GM12878 (cell line): ENCODE data around the gene CFAP45. TPM values are rescaled to one million over a fixed set of nuclear protein-coding genes. Genes with fewer than 3 reads are reported as not detected.

Experiments used
- ATAC-seq: fragments of 200-7000 bp; cut with Tn5 transposase; 3 replicates; pipeline ENCODE4 v1.9.1; 2020; ENCODE audit warnings: mild to moderate bottlenecking, moderate library complexity
- BruUV-seq: library from RNA; stranded (reverse); fragments of 400-500 nt; replicated peaks from 2 replicates; lab custom pipeline; 2021; lab: Mats Ljungman, UMichigan
- CTCF ChIA-PET: fragments of 300-600 bp; sonication (Branson Sonifier 250); formaldehyde crosslinking; extraction: SDS; loops from one replicate; lab custom pipeline; 2021; ENCODE audit warnings: inconsistent platforms; lab: Yijun Ruan, JAX
- POLR2A ChIA-PET: fragments of 350-600 bp; formaldehyde crosslinking; extraction: SDS; loops from one replicate; lab custom pipeline; 2021; ENCODE audit warnings: inconsistent platforms; lab: Charles Lee
- RAD21 ChIA-PET: fragments of 300-600 bp; sonication (Branson Sonifier 250); formaldehyde crosslinking; loops from one replicate; lab custom pipeline; 2023; ENCODE audit warnings: antibody characterized with exemption; ENCODE audit not compliant: unreplicated experiment; lab: Charles Lee
- SMC1A ChIA-PET: fragments of 300-600 bp; sonication (Branson Sonifier 250); formaldehyde crosslinking; loops from one replicate; lab custom pipeline; 2023; ENCODE audit not compliant: unreplicated experiment, uncharacterized antibody; lab: Charles Lee
- DNase-seq: peaks from one replicate; pipeline ENCODE4 v3.0.0-alpha.2; 2011; ENCODE audit warnings: low read depth, low spot score
- FAIRE-seq: peaks from 3 replicates; lab custom pipeline; 2011; peaks lifted over from hg19 to GRCh38; lab: Jason Lieb, UNC
- H2AFZ ChIP-seq: 2 replicates; pipeline ENCODE4 v1.6.0; 2011; ENCODE audit warnings: low read depth, low read length, control low read depth; ENCODE audit not compliant: control insufficient read depth
- H3K27ac ChIP-seq: 2 replicates; pipeline ENCODE4 v1.5.1; 2011; ENCODE audit warnings: control low read depth; ENCODE audit not compliant: control insufficient read depth, insufficient read depth
- H3K27me3 ChIP-seq, 2 experiments: replicated peaks in 1 of 2; 2 replicates each; pipeline versions ENCODE4 v1.6.0 to v1.6.1; 2011; ENCODE audit warnings: low read length in 1 of 2; ENCODE audit not compliant: control insufficient read depth in 2 of 2, insufficient read depth in 2 of 2
- H3K36me3 ChIP-seq, 2 experiments: 2 replicates each; pipeline ENCODE4 v1.5.1; 2011; ENCODE audit warnings: low read length in 1 of 2; ENCODE audit not compliant: control insufficient read depth in 2 of 2, insufficient read depth in 2 of 2
- H3K4me1 ChIP-seq: 2 replicates; pipeline ENCODE4 v1.6.1; 2011; ENCODE audit warnings: mild to moderate bottlenecking, low read length, moderate library complexity, mixed read lengths; ENCODE audit not compliant: control insufficient read depth, insufficient read depth
- H3K4me2 ChIP-seq: 2 replicates; pipeline ENCODE4 v1.6.0; 2011; ENCODE audit warnings: control low read depth; ENCODE audit not compliant: control insufficient read depth, insufficient read depth
- H3K4me3 ChIP-seq: fragments of 200-600 bp; sonication (generic); 2 replicates; pipeline ENCODE4 v1.5.1; 2016
- H3K79me2 ChIP-seq: 2 replicates; pipeline ENCODE4 v1.6.0; 2011; ENCODE audit warnings: low read length; ENCODE audit not compliant: control insufficient read depth, insufficient read depth
- H3K9ac ChIP-seq: 2 replicates; pipeline ENCODE4 v1.8.0; 2011; ENCODE audit warnings: low read length, control low read depth, mixed read lengths; ENCODE audit not compliant: control insufficient read depth, insufficient read depth
- H3K9me3 ChIP-seq: replicated peaks from 3 replicates; pipeline ENCODE4 v1.5.1; 2011; ENCODE audit warnings: mild to moderate bottlenecking, low read length; ENCODE audit not compliant: control insufficient read depth, insufficient read depth
- H4K20me1 ChIP-seq: 2 replicates; pipeline ENCODE4 v1.6.0; 2011; ENCODE audit not compliant: control insufficient read depth, insufficient read depth
- BHLHE40 ChIP-seq, 2 experiments: fragments of 450-650 bp in 1 of 2; IDR thresholded peaks; 2 replicates each; pipeline ENCODE4 v1.6.1; 2011 to 2017; ENCODE audit warnings: low read depth in 2 of 2, borderline replicate concordance in 1 of 2, improper control_type of control experiment in 1 of 2, low read length in 1 of 2, mild to moderate bottlenecking in 1 of 2
- CHD2 ChIP-seq: IDR thresholded peaks from 2 replicates; pipeline ENCODE4 v1.6.1; 2011; ENCODE audit warnings: low read depth, low read length, improper control_type of control experiment, borderline replicate concordance
- FOXM1 ChIP-seq: IDR thresholded peaks from 2 replicates; pipeline ENCODE4 v1.6.1; 2012; ENCODE audit warnings: low read depth, mild to moderate bottlenecking, inconsistent platforms, low read length, moderate library complexity
- GABPA ChIP-seq: IDR thresholded peaks from 2 replicates; pipeline ENCODE4 v1.6.1; 2014; ENCODE audit warnings: antibody characterized with exemption, low read depth, mild to moderate bottlenecking, inconsistent platforms
- IKZF1 ChIP-seq: fragments of 450-650 bp; conservative IDR thresholded peaks from 2 replicates; pipeline ENCODE4 v1.6.1; 2017; ENCODE audit warnings: antibody characterized with exemption, mild to moderate bottlenecking
- IRF4 ChIP-seq: IDR thresholded peaks from 2 replicates; pipeline ENCODE4 v1.6.1; 2011; ENCODE audit warnings: low read depth, low read length
- MEF2A ChIP-seq: IDR thresholded peaks from 2 replicates; pipeline ENCODE4 v1.6.1; 2011; ENCODE audit warnings: low read depth, mild to moderate bottlenecking, low read length, moderate library complexity; ENCODE audit not compliant: insufficient read depth
- USF2 ChIP-seq: IDR thresholded peaks from 2 replicates; pipeline ENCODE4 v1.6.1; 2011; ENCODE audit warnings: low read depth, low read length, improper control_type of control experiment, borderline replicate concordance
- YBX1 ChIP-seq: fragments of 450-650 bp; IDR thresholded peaks from 2 replicates; pipeline ENCODE4 v1.6.1; 2016; ENCODE audit warnings: antibody characterized with exemption
- YY1 ChIP-seq: IDR thresholded peaks from 2 replicates; pipeline ENCODE4 v1.6.1; 2011; ENCODE audit warnings: low read depth, mild to moderate bottlenecking, low read length
- ZNF217 ChIP-seq: fragments of 450-650 bp; IDR thresholded peaks from 2 replicates; pipeline ENCODE4 v1.6.1; 2017; ENCODE audit warnings: antibody characterized with exemption, mild to moderate bottlenecking
- WGBS: methylation state at CpG from one replicate; pipeline ENCODE4 v1.1.6; 2016; ENCODE audit warnings: low lambda C conversion rate; ENCODE audit not compliant: insufficient replicate concordance, insufficient coverage; ENCODE audit errors: missing lambda C conversion rate; 5-methylcytosine and 5-hydroxymethylcytosine counted together
- in situ Hi-C: fragments of 300-500 bp; cut with MboI; formaldehyde crosslinking; loops from 9 replicates; pipeline ENCODE4 v1.14.3; 2018; ENCODE audit warnings: mixed read lengths
- intact Hi-C: fragments of 100-400 bp; cut with micrococcal nuclease; formaldehyde crosslinking; loops from one replicate; pipeline ENCODE4 v1.14.2; 2022; ENCODE audit not compliant: unreplicated experiment
- polyA plus RNA-seq, 11 experiments: library from polyadenylated mRNA; depleted of rRNA in 4 of 11; unstranded in 6 of 11; stranded (reverse) in 5 of 11; fragments of >200 nt; fragmentation: Nextera tagmentation in 4 of 11; fragmentation: Illumina TruSeq in 1 of 11; extraction: Ambion mirVana in 4 of 11; extraction: Trizol in 1 of 11; gene quantifications; 1 replicate in 1 of 11; 2 replicates in 10 of 11; pipeline versions ENCODE4 v1.2.1 to v1.2.3, GENCODE V29; 2011 to 2016; ENCODE audit warnings: inconsistent platforms in 2 of 11, missing spikeins in 2 of 11, low read depth in 1 of 11
- total RNA-seq, 4 experiments: library from RNA; depleted of rRNA in 3 of 4; stranded (reverse); fragments of >200 nt in 3 of 4; fragmentation: Illumina TruSeq in 1 of 4; extraction: Trizol in 1 of 4; gene quantifications; 2 replicates each; pipeline versions ENCODE4 v1.2.1 to v1.2.3, GENCODE V29; 2013 to 2021

Gene CFAP45
- total and polyA plus RNA-seq, 10 of the 15 experiments (the other 5 are each of a cell fraction or from before 2014, with no cell fraction given) = 0.43 to 0.91 (median 0.67) TPM

- Histone ChIP-seq H4K20me1 (no peaks in the 10 kb centered on the region), H3K27ac (no peak overlapping the region), H3K4me2 (no peak overlapping the region), H3K27me3 (peaks cover 1 to 7% of the 10 kb centered on the region in 2 experiments), H3K4me1 (no peaks in the 10 kb centered on the region), H3K79me2 (no peaks in the 10 kb centered on the region), H3K9ac (no peak overlapping the region), H2AFZ (no peak overlapping the region), H3K9me3 (no peaks in the 10 kb centered on the region), H3K4me3 (no peak overlapping the region), H3K36me3 (no peaks in the 10 kb centered on the region)
- ATAC-seq (no peak), FAIRE-seq (no peak), DNase-seq (no peak)
- in situ Hi-C loops = no loop called here
- intact Hi-C loops = no loop called here
- POLR2A ChIA-PET = no interaction called here
- no peak for TF ChIP-seq USF2
- TF ChIP-seq ZNF217 = no peak
- no peak for TF ChIP-seq BHLHE40 (IDR thresholded peaks at IDR 0.05; ENCODE audit: borderline replicate concordance in 1 of 2, low read depth in 2 of 2, low read length in 1 of 2)
- TF ChIP-seq MEF2A = no peak
- TF ChIP-seq CHD2 = no peak
- TF ChIP-seq IKZF1 = no peak
- TF ChIP-seq GABPA = no peak
- no peak for TF ChIP-seq FOXM1
- TF ChIP-seq YY1 = no peak
- TF ChIP-seq IRF4 = no peak
- TF ChIP-seq YBX1 = no peak
- CTCF ChIA-PET = interaction anchor here (1.2 to 1.4 kb wide), 2 partner anchors 34 to 57 kb away, joined by 3 to 4 read pairs; no protein-coding TSS in a partner anchor
- RAD21 ChIA-PET = no interaction called here
- whole genome bisulfite sequencing = 86% methylated on average over 1 of the region's 1 CpG
- SMC1A ChIA-PET = interaction anchor here (1.3 kb wide), 1 partner anchor 32 kb away, joined by 3 read pairs; no protein-coding TSS in a partner anchor
- BruUV-seq = no TSS peak
Measured at GRCh38 chr1:159856576-159856975, 43.4 kb downstream of the CFAP45 start.
